Spleen (tissue), 7 donors: ENCODE results near the gene RBM4.
"Not testable (repeated sequence)": the region's sequence is repeated elsewhere in the genome, so short reads cannot be mapped to it uniquely, and the experiment has no call there.

Experiments used
- POLR2AphosphoS5 ChIP-seq, 3 donors: sonication (generic); formaldehyde crosslinking; IDR thresholded peaks; one replicate each; pipeline ENCODE4 v1.5.1; 2017; ENCODE audit warnings: antibody characterized with exemption in 3 of 3
- TF ChIP-seq, protein P1 (sequence below), 11 experiments: fragments of 200-600 bp in 7 of 11; fragments of 450-650 bp in 4 of 11; sonication (generic) in 4 of 11; IDR thresholded peaks in 8 of 11; conservative IDR thresholded peaks in 3 of 11; 1 replicate in 7 of 11; 2 replicates in 4 of 11; pipeline versions ENCODE4 v1.4.0 to v1.8.0; 2016 to 2021; ENCODE audit warnings: antibody characterized with exemption in 11 of 11, inconsistent platforms in 4 of 11, mild to moderate bottlenecking in 1 of 11
- donor health status: DM: no; HTN: no; CAD: no; lungs with moderate emphysema.
- donor health status: DM: no; HTN: no; CAD: no.
- donor health status: DM: no; HTN: no; CAD: no.

DNA sequence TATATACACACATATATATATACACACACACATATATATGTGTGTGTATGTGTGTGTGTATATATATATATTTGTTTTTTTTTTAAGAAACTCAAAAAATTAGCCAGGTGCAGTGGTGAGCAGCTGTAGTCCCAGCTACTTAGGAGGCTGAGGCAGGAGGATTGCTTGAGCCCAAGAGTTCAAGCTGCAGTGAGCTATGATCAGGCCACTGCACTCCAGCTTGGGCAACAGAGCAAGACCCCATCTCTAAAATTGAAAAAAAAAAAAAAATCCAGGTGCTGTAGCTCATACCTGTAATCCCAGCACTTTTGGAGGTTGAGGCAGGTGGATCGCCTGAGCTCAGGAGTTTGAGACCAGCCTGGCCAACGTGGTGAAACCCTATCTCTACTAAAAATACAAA lies 49.2 kb upstream of the RBM4 start:
- TF ChIP-seq, protein P1, sequence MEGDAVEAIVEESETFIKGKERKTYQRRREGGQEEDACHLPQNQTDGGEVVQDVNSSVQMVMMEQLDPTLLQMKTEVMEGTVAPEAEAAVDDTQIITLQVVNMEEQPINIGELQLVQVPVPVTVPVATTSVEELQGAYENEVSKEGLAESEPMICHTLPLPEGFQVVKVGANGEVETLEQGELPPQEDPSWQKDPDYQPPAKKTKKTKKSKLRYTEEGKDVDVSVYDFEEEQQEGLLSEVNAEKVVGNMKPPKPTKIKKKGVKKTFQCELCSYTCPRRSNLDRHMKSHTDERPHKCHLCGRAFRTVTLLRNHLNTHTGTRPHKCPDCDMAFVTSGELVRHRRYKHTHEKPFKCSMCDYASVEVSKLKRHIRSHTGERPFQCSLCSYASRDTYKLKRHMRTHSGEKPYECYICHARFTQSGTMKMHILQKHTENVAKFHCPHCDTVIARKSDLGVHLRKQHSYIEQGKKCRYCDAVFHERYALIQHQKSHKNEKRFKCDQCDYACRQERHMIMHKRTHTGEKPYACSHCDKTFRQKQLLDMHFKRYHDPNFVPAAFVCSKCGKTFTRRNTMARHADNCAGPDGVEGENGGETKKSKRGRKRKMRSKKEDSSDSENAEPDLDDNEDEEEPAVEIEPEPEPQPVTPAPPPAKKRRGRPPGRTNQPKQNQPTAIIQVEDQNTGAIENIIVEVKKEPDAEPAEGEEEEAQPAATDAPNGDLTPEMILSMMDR (IDR thresholded peaks at IDR 0.05 in 8 of 11, conservative IDR thresholded peaks at IDR 0.05 in 3 of 11): not testable (repeated sequence)
- not testable (repeated sequence) for TF ChIP-seq POLR2AphosphoS5 (IDR thresholded peaks at IDR 0.05)
